ENCODE results near the gene GALNT9. TPM values are rescaled to one million over a fixed set of nuclear protein-coding genes. Genes with fewer than 3 reads are reported as not detected.
A peak's percentile ranks its signal among the peaks of the same experiment; 100 is the strongest.

The GALNT9 gene
- total RNA-seq, 2 experiments from 2014 or later: not detected

- CTCF ChIA-PET: no interaction called here
- peaks cover 20% of the 10 kb centered on the region for H3K27me3 Mint-ChIP-seq
- H3K4me3 Mint-ChIP-seq: no peak overlapping the region
- H3K27ac Mint-ChIP-seq: no peak overlapping the region
- DNase-seq: no peak
- no peaks in the 10 kb centered on the region for H3K36me3 Mint-ChIP-seq (ENCODE audit: low read depth)
- peaks cover 2% of the 10 kb centered on the region for H3K9me3 Mint-ChIP-seq
- POLR2A ChIA-PET: no interaction called here
- peaks cover 7% of the 10 kb centered on the region for H3K4me1 Mint-ChIP-seq
Measured at GRCh38 chr12:132288516-132289215, 40.7 kb downstream of the GALNT9 start.

GRCh38 chr12:132287391-132288238 lies 41.8 kb downstream of the GALNT9 start:
- Mint-ChIP-seq H3K4me3 (no peak overlapping the region), H3K4me1 (peaks cover 12% of the 10 kb centered on the region), H3K36me3 (ENCODE audit: low read depth) (no peaks in the 10 kb centered on the region), H3K9me3 (peaks cover 2% of the 10 kb centered on the region), H3K27ac (no peak overlapping the region), H3K27me3 (peaks cover 20% of the 10 kb centered on the region)
- ChIA-PET POLR2A (no interaction called here), CTCF (no interaction called here)
- DNase-seq: no peak

GRCh38 chr12:132286912-132287311 lies 42.5 kb downstream of the GALNT9 start:
- no peak overlapping the region for H3K27ac Mint-ChIP-seq
- no peaks in the 10 kb centered on the region for H3K9me3 Mint-ChIP-seq
- POLR2A ChIA-PET: no interaction called here
- H3K27me3 Mint-ChIP-seq: peaks cover 20% of the 10 kb centered on the region
- H3K4me3 Mint-ChIP-seq: no peak overlapping the region
- CTCF ChIA-PET: no interaction called here
- H3K36me3 Mint-ChIP-seq (ENCODE audit: low read depth): no peaks in the 10 kb centered on the region
- peaks cover 12% of the 10 kb centered on the region for H3K4me1 Mint-ChIP-seq
- DNase-seq: no peak

GRCh38 chr12:132285991-132286681 lies 43.3 kb downstream of the GALNT9 start:
- POLR2A ChIA-PET: no interaction called here
- Mint-ChIP-seq H3K9me3 (no peaks in the 10 kb centered on the region), H3K36me3 (ENCODE audit: low read depth) (no peaks in the 10 kb centered on the region), H3K4me1 (peaks cover 12% of the 10 kb centered on the region), H3K27ac (no peak overlapping the region), H3K4me3 (no peak overlapping the region), H3K27me3 (peaks cover 20% of the 10 kb centered on the region)
- DNase-seq: no peak
- CTCF ChIA-PET: no interaction called here

- Mint-ChIP-seq H3K9me3 (no peaks in the 10 kb centered on the region), H3K27me3 (peaks cover 20% of the 10 kb centered on the region), H3K4me3 (no peak overlapping the region), H3K27ac (no peak overlapping the region), H3K4me1 (peaks cover 12% of the 10 kb centered on the region), H3K36me3 (ENCODE audit: low read depth) (no peaks in the 10 kb centered on the region)
- CTCF ChIA-PET: no interaction called here
- DNase-seq: no peak
- POLR2A ChIA-PET: no interaction called here
Measured at GRCh38 chr12:132284827-132285741, 44.3 kb downstream of the GALNT9 start.

GRCh38 chr12:132284071-132284826 lies 45.1 kb downstream of the GALNT9 start:
- ChIA-PET POLR2A (no interaction called here), CTCF (no interaction called here)
- DNase-seq: no peak

GRCh38 chr12:132282950-132283771 lies 46.2 kb downstream of the GALNT9 start:
- no peak overlapping the region for H3K4me3 Mint-ChIP-seq
- H3K36me3 Mint-ChIP-seq (ENCODE audit: low read depth): no peaks in the 10 kb centered on the region
- CTCF ChIA-PET: no interaction called here
- peaks cover 17% of the 10 kb centered on the region for H3K27me3 Mint-ChIP-seq
- no peak overlapping the region for H3K27ac Mint-ChIP-seq
- H3K4me1 Mint-ChIP-seq: peaks cover 12% of the 10 kb centered on the region
- POLR2A ChIA-PET: interaction anchor here (1.0 kb wide), 1 partner anchor 93 kb away, joined by 3 read pairs; no protein-coding TSS in a partner anchor
- H3K9me3 Mint-ChIP-seq: no peaks in the 10 kb centered on the region
- DNase-seq: peak; percentile 55

More at GRCh38 chr12:132284071-132284826, 45.1 kb downstream of the GALNT9 start:
- H3K27ac Mint-ChIP-seq: no peak overlapping the region
- H3K27me3 Mint-ChIP-seq: peaks cover 19% of the 10 kb centered on the region
- H3K4me3 Mint-ChIP-seq: no peak overlapping the region
- no peaks in the 10 kb centered on the region for H3K9me3 Mint-ChIP-seq
- H3K4me1 Mint-ChIP-seq: peaks cover 12% of the 10 kb centered on the region
- H3K36me3 Mint-ChIP-seq (ENCODE audit: low read depth): no peaks in the 10 kb centered on the region

GRCh38 chr12:132282031-132282949 lies 47.1 kb downstream of the GALNT9 start:
- no peaks in the 10 kb centered on the region for H3K36me3 Mint-ChIP-seq (ENCODE audit: low read depth)
- H3K9me3 Mint-ChIP-seq: no peaks in the 10 kb centered on the region
- ChIA-PET CTCF (no interaction called here), POLR2A (interaction anchor here (1.0 kb wide), 1 partner anchor 93 kb away, joined by 3 read pairs; no protein-coding TSS in a partner anchor)
- peaks cover 16% of the 10 kb centered on the region for H3K27me3 Mint-ChIP-seq
- H3K27ac Mint-ChIP-seq: no peak overlapping the region
- H3K4me1 Mint-ChIP-seq: peaks cover 12% of the 10 kb centered on the region
- DNase-seq: no peak
- no peak overlapping the region for H3K4me3 Mint-ChIP-seq

GRCh38 chr12:132281038-132281437 lies 48.4 kb downstream of the GALNT9 start:
- H3K36me3 Mint-ChIP-seq (ENCODE audit: low read depth): no peaks in the 10 kb centered on the region
- H3K27me3 Mint-ChIP-seq: peaks cover 7% of the 10 kb centered on the region

GRCh38 chr12:132280406-132280805 lies 49.0 kb downstream of the GALNT9 start:
- H3K4me1 Mint-ChIP-seq: peaks cover 12% of the 10 kb centered on the region
- no peak overlapping the region for H3K4me3 Mint-ChIP-seq
- H3K9me3 Mint-ChIP-seq: no peaks in the 10 kb centered on the region
- no peaks in the 10 kb centered on the region for H3K36me3 Mint-ChIP-seq (ENCODE audit: low read depth)
- POLR2A ChIA-PET: no interaction called here
- CTCF ChIA-PET: no interaction called here
- H3K27ac Mint-ChIP-seq: no peak overlapping the region
- peaks cover 4% of the 10 kb centered on the region for H3K27me3 Mint-ChIP-seq
- DNase-seq: no peak

More at GRCh38 chr12:132281038-132281437, 48.4 kb downstream of the GALNT9 start:
- ChIA-PET POLR2A (no interaction called here), CTCF (no interaction called here)
- no peak overlapping the region for H3K27ac Mint-ChIP-seq
- H3K9me3 Mint-ChIP-seq: no peaks in the 10 kb centered on the region
- no peak for DNase-seq
- no peak overlapping the region for H3K4me3 Mint-ChIP-seq
- peaks cover 12% of the 10 kb centered on the region for H3K4me1 Mint-ChIP-seq

GRCh38 chr12:132279930-132280329 lies 49.5 kb downstream of the GALNT9 start:
- H3K27me3 Mint-ChIP-seq: peaks cover 3% of the 10 kb centered on the region
- CTCF ChIA-PET: no interaction called here
- POLR2A ChIA-PET: no interaction called here
- H3K4me1 Mint-ChIP-seq: peaks cover 12% of the 10 kb centered on the region
- H3K27ac Mint-ChIP-seq: no peak overlapping the region
- no peak for DNase-seq
- H3K4me3 Mint-ChIP-seq: no peak overlapping the region
- H3K36me3 Mint-ChIP-seq (ENCODE audit: low read depth): no peaks in the 10 kb centered on the region
- H3K9me3 Mint-ChIP-seq: no peaks in the 10 kb centered on the region

Data from activated CD4-positive, alpha-beta memory T cell treated with anti-CD3 and anti-CD28 coated beads, Interleukin-2, amount 10 ng/mL, durations not matched to agents 7 days and 5 days (primary cell).